GM21515 (cell line): ENCODE measurements around the gene SELENOS.

Source experiments
- ATAC-seq: cut with Tn5 transposase; IDR thresholded peaks from one replicate; pipeline ENCODE4 v1.9.1; 2021; ENCODE audit not compliant: unreplicated experiment

The SELENOS gene

GRCh38 chr15:101277943-101278564 lies 769 bp upstream of the SELENOS start:
- ATAC-seq = no peak

- peak; percentile 44 for ATAC-seq
Observed at GRCh38 chr15:101276501-101277037, 716 bp downstream of the SELENOS start.

- ATAC-seq = peak; percentile 36
Observed at GRCh38 chr15:101275018-101275417, 2.3 kb downstream of the SELENOS start.

- no peak for ATAC-seq
Observed at GRCh38 chr15:101273534-101273933, 3.8 kb downstream of the SELENOS start.

- ATAC-seq = no peak
Observed at GRCh38 chr15:101272584-101272983, 4.7 kb downstream of the SELENOS start.

GRCh38 chr15:101269479-101270223 lies 7.6 kb downstream of the SELENOS start:
- ATAC-seq = no peak

GRCh38 chr15:101267320-101268104 lies 9.8 kb downstream of the SELENOS start:
- ATAC-seq = no peak

GRCh38 chr15:101266787-101267186 lies 10.5 kb downstream of the SELENOS start:
- no peak for ATAC-seq

GRCh38 chr15:101266034-101266433 lies 11.3 kb downstream of the SELENOS start:
- no peak for ATAC-seq

GRCh38 chr15:101264911-101265641 lies 12.2 kb downstream of the SELENOS start:
- no peak for ATAC-seq

- no peak for ATAC-seq
Observed at GRCh38 chr15:101264011-101264410, 13.3 kb downstream of the SELENOS start.

GRCh38 chr15:101262551-101262950 lies 14.7 kb downstream of the SELENOS start:
- no peak for ATAC-seq

- ATAC-seq = no peak
Observed at GRCh38 chr15:101258238-101259144, 18.8 kb downstream of the SELENOS start.

GRCh38 chr15:101256757-101257156 lies 20.5 kb downstream of the SELENOS start:
- ATAC-seq = no peak

GRCh38 chr15:101255615-101256241 lies 21.6 kb downstream of the SELENOS start:
- no peak for ATAC-seq

- ATAC-seq = no peak
Observed at GRCh38 chr15:101255051-101255395, 22.3 kb downstream of the SELENOS start.

GRCh38 chr15:101254157-101255050 lies 22.9 kb downstream of the SELENOS start:
- no peak for ATAC-seq

- no peak for ATAC-seq
Observed at GRCh38 chr15:101252836-101253235, 24.4 kb downstream of the SELENOS start.
